ENCODE data around the gene ALK.

The ALK gene

DNA sequence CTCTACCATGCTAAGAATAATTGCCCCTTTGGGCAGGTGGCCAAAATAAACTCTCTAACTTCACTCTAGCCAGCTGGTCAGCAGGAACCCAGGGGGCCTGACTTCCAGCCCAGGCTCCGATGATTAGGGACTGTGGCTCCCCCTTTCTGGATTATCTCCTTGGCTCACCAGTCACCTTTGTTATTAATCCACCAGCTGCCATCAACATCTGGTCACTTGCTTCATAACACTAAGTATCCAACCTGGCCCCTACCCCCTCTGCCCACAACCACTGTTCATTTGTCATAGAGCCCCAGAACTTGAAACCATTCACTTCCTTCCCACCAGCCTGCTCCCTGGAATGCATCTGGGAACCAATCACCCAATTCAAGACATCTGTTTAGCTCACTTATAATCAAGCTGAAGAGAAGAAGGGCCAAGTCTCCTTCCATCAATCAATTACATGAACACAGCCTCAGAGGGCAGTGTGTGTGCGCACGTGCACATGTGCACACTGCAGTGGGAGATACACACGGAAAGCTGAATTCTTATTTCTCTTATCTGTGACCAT lies 215.1 kb downstream of the ALK start:
- DNase-seq, result no peak

DNA sequence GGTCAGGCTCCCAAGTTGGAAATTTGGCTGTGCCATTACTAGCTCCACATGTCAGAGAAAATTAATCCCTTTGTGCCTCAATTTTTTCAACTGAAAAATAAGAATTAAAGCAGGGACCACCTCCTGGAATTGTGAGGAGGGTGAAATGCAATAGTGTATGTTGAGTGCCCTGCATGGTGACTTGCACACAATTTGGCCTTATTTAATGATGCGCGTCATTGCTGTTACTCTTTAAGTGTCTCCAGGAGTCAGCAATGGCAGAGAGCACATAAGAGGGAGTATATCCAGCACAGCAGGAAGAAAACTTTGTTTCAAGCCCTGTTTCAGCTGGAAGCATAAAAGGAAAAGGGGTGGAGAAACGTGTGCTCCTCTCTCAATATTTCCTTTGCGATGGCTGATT lies 215.8 kb downstream of the ALK start:
- no peak for DNase-seq

GRCh38 chr2:29703336-29703735 lies 218.1 kb downstream of the ALK start:
- no peak for DNase-seq

DNA sequence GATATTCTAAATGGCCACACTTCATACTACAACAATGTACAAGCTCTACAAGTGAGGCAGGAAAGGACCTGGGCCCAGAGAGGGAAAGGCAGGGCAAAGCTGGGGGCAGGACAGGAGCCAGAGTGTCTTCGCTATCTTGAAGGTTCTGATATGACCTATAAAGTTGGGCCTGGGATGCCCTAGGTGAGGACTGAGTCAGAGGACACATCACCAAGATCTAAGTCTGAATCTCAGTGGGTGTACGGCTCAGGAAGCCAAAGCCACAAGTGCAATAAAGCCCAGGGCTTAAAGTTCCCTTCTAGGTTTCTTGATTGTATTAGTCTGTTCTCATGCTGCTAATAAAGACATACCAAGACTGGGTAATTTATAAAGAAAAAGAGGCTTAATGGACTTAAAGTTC lies 219.1 kb downstream of the ALK start:
- DNase-seq, result no peak

DNA sequence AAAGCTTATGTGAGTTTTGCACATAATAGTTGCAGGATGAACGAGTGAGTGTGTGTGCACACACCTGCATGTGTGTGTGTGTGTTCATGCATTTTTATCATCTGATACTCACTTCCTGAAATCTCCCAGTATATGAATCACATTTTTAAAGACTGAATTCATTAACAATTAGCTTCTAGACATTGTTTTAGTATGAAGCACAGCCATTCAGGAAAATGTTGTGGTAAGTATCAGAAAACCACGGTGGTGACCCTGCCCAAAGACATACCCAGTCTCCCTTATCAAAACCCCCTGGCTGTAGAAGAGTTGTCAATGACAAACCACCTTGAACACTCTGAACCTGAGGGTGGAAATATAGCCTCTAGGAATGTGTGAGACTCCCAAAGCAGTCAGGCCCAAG lies 220.8 kb downstream of the ALK start:
- no peak for DNase-seq

DNA sequence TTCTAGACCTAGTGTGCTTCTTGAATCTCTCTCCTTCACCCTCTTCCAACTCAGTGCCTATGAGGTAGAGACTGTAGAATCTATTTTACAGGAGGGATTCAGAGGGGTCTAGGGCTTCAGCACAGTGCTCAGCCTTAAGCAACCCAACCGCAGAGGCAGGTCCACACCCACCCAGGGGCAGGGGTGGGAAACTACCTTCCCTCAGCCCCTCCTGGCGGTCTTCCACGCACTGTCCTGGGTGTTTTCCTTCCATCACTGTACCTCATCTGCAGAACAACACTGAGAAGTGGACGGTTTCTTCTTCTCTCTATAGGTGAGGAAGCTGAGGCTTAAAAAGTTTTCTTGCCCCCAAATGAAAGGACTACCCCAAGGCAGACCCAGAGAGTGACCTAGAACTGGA lies 222.3 kb downstream of the ALK start:
- DNase-seq, result no peak

DNA sequence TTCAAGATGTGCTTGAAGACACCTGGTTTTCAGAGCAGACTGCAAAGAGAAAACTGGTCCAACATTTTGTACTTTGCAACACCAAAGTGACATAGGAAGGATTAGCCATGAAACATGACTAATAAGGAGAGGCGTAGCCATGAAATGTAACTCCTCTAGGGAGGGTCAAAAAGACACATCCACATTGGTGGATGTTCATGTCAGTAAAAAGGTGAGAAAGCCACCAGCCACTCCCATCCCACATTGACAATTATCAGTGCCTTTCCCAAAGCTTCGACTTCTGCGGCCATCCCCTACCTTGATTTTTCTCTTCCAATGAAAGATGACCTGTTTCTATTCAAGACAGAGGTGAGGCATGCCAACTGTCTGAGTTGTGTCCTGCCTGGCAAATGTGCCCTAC lies 223.2 kb downstream of the ALK start:
- DNase-seq, result no peak

GRCh38 chr2:29697715-29698114 lies 223.7 kb downstream of the ALK start:
- no peak for DNase-seq

GRCh38 chr2:29697181-29697580 lies 224.2 kb downstream of the ALK start:
- DNase-seq, result no peak

GRCh38 chr2:29694741-29695140 lies 226.6 kb downstream of the ALK start:
- DNase-seq, result no peak

DNA sequence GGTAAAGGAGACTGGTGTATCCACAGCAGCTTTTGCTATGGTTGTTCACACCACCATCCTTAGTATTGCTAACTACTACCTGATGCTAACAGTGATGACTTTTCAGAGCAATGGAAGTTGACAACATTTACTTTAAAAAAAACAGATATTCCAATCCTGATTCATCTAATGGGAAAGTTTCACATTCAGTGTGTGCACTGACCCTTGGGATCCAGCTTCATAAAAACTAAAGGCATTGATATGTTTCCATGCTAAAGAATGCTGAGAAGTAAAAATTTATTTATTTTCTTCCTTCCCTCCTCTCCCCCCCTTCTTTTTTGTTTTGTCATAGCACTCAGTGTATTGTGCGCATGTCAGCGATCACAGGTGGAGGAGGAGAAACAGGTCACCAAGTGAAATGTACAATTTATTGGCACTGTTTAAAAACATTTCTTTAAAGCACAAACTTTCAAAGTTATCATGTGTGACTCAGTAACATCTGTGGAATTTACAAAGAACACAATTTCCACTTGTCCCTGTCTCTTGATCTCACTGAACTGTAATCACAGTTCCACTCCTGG lies 229.9 kb downstream of the ALK start:
- DNase-seq, result no peak

GRCh38 chr2:29689666-29690065 lies 231.7 kb downstream of the ALK start:
- no peak for DNase-seq

DNA sequence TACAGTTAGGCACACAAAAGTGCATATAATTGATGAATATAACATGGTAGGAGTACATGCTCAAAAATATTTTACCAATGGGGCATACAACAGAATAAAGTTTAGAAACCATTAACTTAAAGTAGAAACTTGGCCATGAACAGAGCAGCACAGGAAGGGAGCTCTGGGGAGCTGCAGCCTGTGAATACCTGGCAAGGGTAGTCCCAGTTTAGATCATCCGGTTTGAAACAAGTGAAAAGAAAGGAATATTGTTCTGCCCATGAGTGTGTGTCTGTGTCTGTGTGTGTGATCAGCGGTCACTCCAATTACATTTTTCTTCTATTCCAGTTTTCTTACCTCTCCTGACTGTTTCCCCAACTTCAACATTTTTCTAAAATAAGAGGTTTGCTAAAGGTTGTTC lies 233.0 kb downstream of the ALK start:
- DNase-seq, result no peak

GRCh38 chr2:29687121-29687520 lies 234.3 kb downstream of the ALK start:
- DNase-seq, result no peak

DNA sequence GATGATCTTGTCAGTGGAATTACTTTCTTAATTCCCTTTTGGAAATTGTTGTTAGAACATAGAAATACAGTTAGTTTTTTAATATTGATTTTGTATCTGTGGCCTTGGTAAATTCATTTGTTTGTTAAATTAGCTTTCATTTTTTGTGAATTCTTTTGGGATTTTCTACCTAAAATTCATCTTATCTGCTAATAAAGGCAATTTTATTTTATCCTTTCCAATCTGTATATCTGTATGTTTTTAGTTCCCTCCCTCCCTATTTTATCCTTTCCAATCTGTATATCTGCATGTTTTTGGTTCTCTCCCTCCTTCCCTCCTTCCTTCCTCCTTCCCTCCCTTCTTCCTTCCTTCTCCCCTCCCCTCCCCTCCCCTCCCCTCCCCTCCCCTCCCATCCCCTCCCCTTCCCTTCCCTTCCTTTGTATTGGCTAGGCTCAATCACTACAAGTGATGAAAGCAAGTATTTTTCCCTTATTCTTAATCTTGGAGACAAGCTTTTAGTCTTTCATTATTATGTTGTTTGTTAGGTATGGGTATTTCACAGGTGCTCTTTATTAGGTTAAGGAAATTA lies 244.4 kb downstream of the ALK start:
- no peak for DNase-seq

GRCh38 chr2:29664578-29664977 lies 256.8 kb downstream of the ALK start:
- DNase-seq, result no peak

DNA sequence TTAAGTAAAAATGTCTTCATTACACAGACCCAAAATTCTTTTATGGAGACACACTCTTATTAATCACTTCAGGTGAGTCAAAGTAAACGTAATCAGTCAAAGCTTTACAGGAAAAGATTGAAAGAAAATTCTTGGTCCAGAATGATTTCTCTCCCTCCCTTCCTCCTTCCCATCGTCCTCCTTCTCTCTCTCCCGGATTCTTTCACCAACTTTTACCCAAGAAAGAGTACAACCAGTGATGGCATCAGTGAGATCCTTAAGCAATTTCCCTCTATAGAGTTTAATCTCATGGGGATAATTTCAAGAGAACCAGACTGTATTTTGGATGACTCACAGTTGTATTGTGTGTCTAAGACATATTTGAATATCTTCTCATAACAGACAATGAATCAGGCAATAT lies 258.1 kb downstream of the ALK start:
- DNase-seq, result no peak

- no peak for DNase-seq
These were observed 258.5 kb downstream of the ALK start for GRCh38 chr2:29662861-29663260.

DNA sequence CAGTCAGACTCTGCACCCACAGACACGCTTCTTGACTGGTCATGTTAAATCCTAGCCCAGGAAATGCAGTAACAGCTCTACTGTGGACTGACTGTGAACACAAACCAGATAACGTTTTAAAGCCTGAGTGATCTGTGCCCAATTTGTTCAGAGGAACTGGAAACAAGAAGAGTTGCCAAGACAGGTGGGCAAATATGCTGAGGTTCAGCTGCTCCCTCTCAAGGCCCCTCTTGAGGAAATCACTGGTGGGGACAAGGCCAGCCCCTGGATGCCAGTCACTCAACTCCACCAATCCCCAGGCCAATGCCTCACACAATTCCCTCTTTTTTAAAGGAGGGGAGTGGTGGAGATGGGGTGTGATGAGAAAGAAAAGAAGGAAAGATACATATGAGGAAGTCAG lies 261.2 kb downstream of the ALK start:
- DNase-seq, result no peak

DNA sequence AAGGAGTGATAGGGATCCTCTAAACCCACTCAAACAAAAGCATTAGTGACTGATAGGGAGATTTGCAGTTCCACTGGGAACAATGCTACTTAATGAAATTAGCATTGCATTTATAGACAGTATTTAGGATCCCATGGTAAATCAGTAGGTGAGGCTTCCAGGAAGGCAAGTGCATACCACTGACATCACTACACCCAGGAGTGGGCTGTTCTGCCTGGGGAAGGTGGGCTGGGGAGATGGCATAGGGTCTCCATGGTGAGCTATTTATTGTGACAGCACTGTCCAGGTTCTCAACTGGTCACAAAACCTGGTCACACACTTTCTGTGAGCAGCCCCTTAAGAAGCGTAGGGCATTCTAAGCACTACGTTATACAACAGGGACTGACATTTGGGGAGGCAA lies 262.2 kb downstream of the ALK start:
- no peak for DNase-seq

- no peak for DNase-seq
These were observed 263.7 kb downstream of the ALK start for GRCh38 chr2:29657674-29658073.

DNA sequence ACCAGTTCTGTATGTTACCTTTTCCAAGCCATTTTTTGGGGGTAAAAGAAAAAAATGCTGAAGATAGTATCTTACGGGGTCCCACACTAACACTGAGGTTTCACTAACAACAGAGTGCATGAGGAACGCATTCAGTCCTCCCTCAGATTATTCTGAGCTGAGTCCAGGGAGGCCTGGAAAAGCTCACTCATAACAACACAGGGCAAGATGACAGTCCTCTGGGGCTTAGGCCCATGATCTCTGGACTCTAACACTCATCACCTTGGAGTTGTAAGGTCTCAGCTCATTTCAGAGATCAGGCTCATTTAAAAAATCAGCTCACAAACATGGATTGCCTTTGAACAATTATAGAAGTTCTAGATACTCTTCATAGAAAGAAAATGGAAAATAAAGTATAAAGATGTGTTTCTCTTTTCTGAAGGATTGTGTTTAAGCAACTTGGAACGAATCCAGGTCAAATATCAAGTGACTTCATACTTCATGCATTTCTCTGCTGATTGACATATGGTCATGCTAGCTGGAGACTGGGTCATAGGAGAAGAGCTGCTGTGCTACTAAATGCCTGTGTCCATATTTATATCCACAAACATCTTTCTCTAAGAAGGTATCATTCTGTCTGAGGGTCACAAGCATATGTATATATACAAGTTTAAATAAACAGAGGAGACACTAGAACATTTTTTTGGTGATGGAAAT lies 265.8 kb downstream of the ALK start:
- no peak for DNase-seq

DNA sequence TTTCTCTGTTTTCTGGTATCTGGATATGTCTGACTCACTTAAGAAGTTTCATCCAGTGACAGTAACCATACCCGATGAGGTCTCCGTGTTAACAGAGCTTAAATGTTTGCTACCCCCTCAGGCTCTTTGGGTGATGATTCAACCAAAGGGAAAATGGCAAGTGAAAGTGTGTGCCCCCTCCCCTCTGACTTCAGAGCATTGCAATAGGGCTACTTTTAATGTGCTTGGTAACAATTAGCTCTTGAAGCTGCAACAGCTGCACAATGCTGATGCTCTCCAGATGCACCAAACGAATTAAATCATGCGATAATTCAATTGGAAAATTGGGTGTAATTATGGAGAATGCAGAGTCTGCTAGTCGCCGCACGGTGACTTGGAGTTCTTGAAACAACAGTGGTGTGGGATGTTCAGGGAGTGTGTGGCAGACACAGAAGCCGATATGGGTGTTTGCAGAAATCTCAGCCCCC lies 270.7 kb downstream of the ALK start:
- no peak for DNase-seq

DNA sequence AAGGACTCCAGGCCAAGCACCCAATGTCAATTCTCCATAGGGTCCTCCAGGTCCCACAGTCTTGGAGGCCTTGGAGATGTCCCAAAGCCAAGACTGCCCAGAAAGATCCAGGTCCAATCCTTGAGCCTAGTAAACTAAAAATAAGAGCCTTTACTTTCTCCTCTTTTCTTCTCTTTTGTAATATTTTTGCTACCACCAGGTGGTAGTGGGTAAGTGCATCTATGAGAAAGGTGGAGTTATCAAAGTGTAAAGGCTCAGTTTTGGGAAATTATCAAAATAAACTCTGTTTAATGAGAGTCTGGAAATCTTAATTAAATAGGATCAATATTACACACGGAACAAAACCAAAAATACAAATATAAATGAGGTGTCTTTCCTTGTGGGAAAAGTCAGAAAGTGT lies 276.4 kb downstream of the ALK start:
- DNase-seq, result no peak

GRCh38 chr2:29643196-29643595 lies 278.2 kb downstream of the ALK start:
- DNase-seq, result no peak

Data from inflammatory macrophage treated with lipopolysaccharide for 1 hour (primary cell).